ENCODE results near the gene TIAM2. TPM values are rescaled to one million over a fixed set of nuclear protein-coding genes. Genes with fewer than 3 reads are reported as not detected.

Gene TIAM2
- total RNA-seq, 2 experiments from 2014 or later = 4.4 to 5.3 TPM

- Mint-ChIP-seq H3K4me1 (ENCODE audit: low read depth) (peaks cover 16% of the 10 kb centered on the region), H3K4me3 (no peak overlapping the region), H3K36me3 (ENCODE audit: low read depth) (peaks cover 74% of the 10 kb centered on the region), H3K27me3 (no peaks in the 10 kb centered on the region), H3K27ac (no peak overlapping the region), H3K9me3 (no peaks in the 10 kb centered on the region)
- ChIA-PET POLR2A (no interaction called here), CTCF (no interaction called here)
- DNase-seq = no peak
- ATAC-seq (ENCODE audit: poor library complexity) = no peak
- intact Hi-C loops (cut with DNase I, micrococcal nuclease) = no loop called here
- Histone ChIP-seq H3K36me3 (ENCODE audit: insufficient read depth, low read length) (peaks cover 46% of the 10 kb centered on the region), H3K4me3 (ENCODE audit: low read length) (no peak overlapping the region), H3K27ac (ENCODE audit: low read depth in 1 of 2, low read length in 2 of 2) (no peak overlapping the region), H3K9me3 (ENCODE audit: control insufficient read depth in 1 of 2, insufficient read depth in 1 of 2, low read length in 2 of 2) (no peaks in the 10 kb centered on the region), H3K4me1 (ENCODE audit: insufficient read depth, low read length) (no peaks in the 10 kb centered on the region), H3K27me3 (ENCODE audit: control insufficient read depth in 1 of 2, insufficient read depth in 2 of 2, low read length in 2 of 2) (no peaks in the 10 kb centered on the region)
- TF ChIP-seq CTCF (IDR thresholded peaks at IDR 0.05) = no peak
Measured at GRCh38 chr6:155301867-155302266, 306.8 kb downstream of the TIAM2 start.

GRCh38 chr6:155303361-155303870, 308.3 kb downstream of the TIAM2 start:
- Histone ChIP-seq H3K27me3 (ENCODE audit: control insufficient read depth in 1 of 2, insufficient read depth in 2 of 2, low read length in 2 of 2) (no peaks in the 10 kb centered on the region), H3K36me3 (ENCODE audit: insufficient read depth, low read length) (peaks cover 47% of the 10 kb centered on the region), H3K27ac (ENCODE audit: low read depth in 1 of 2, low read length in 2 of 2) (no peak overlapping the region), H3K9me3 (ENCODE audit: control insufficient read depth in 1 of 2, insufficient read depth in 1 of 2, low read length in 2 of 2) (no peaks in the 10 kb centered on the region), H3K4me1 (ENCODE audit: insufficient read depth, low read length) (peaks cover 2% of the 10 kb centered on the region), H3K4me3 (ENCODE audit: low read length) (no peak overlapping the region)
- no peak for ATAC-seq (ENCODE audit: poor library complexity)
- DNase-seq = no peak
- Mint-ChIP-seq H3K4me1 (ENCODE audit: low read depth) (peaks cover 25% of the 10 kb centered on the region), H3K4me3 (no peak overlapping the region), H3K36me3 (ENCODE audit: low read depth) (peaks cover 75% of the 10 kb centered on the region), H3K9me3 (no peaks in the 10 kb centered on the region), H3K27ac (no peak overlapping the region), H3K27me3 (no peaks in the 10 kb centered on the region)
- intact Hi-C loops (cut with DNase I, micrococcal nuclease) = no loop called here
- ChIA-PET POLR2A (interaction anchor here (3.5 kb wide), 1 partner anchor 10 kb away, joined by 18 read pairs; the partner anchor contains the start of gene TFB1M), CTCF (no interaction called here)
- TF ChIP-seq CTCF (IDR thresholded peaks at IDR 0.05) = no peak

- H3K9me3 ChIP-seq (ENCODE audit: control insufficient read depth in 1 of 2, insufficient read depth in 1 of 2, low read length in 2 of 2) = no peaks in the 10 kb centered on the region
- H3K4me1 Mint-ChIP-seq (ENCODE audit: low read depth) = peaks cover 44% of the 10 kb centered on the region
- intact Hi-C loops (cut with DNase I, micrococcal nuclease) = no loop called here
- H3K27me3 ChIP-seq (ENCODE audit: control insufficient read depth in 1 of 2, insufficient read depth in 2 of 2, low read length in 2 of 2) = no peaks in the 10 kb centered on the region
- peaks cover 2% of the 10 kb centered on the region for H3K4me1 ChIP-seq (ENCODE audit: insufficient read depth, low read length)
- ATAC-seq (ENCODE audit: poor library complexity) = peak; percentile 34
- TF ChIP-seq CTCF (IDR thresholded peaks at IDR 0.05) = no peak
- no peak overlapping the region for H3K27ac ChIP-seq (ENCODE audit: low read depth in 1 of 2, low read length in 2 of 2)
- no peaks in the 10 kb centered on the region for H3K27me3 Mint-ChIP-seq
- no peak for DNase-seq
- no peaks in the 10 kb centered on the region for H3K9me3 Mint-ChIP-seq
- peaks cover 59% of the 10 kb centered on the region for H3K36me3 ChIP-seq (ENCODE audit: insufficient read depth, low read length)
- H3K27ac Mint-ChIP-seq = no peak overlapping the region
- H3K36me3 Mint-ChIP-seq (ENCODE audit: low read depth) = peaks cover 68% of the 10 kb centered on the region
- no peak overlapping the region for H3K4me3 Mint-ChIP-seq
- CTCF ChIA-PET = no interaction called here
- no peak overlapping the region for H3K4me3 ChIP-seq (ENCODE audit: low read length)
- POLR2A ChIA-PET = no interaction called here
Measured at GRCh38 chr6:155306958-155307357, 311.8 kb downstream of the TIAM2 start.

All from CD4-positive, alpha-beta T cell (primary cell).